Ammon's horn (tissue), 1 donor: ENCODE results near the gene AFG1L.

ENCODE experiments used
- DNase-seq: peaks from one replicate; pipeline ENCODE4 v3.0.0-alpha.2; 2016; ENCODE audit warnings: low spot score

The AFG1L gene

GRCh38 chr6:108455688-108456087, 160.8 kb downstream of the AFG1L start:
- DNase-seq, result no peak

GRCh38 chr6:108463784-108464183, 168.9 kb downstream of the AFG1L start:
- peak; percentile 17 for DNase-seq

GRCh38 chr6:108464418-108465097, 169.7 kb downstream of the AFG1L start:
- DNase-seq, result no peak

- no peak for DNase-seq
These were observed 170.2 kb downstream of the AFG1L start for GRCh38 chr6:108465098-108465495.

- no peak for DNase-seq
These were observed 173.5 kb downstream of the AFG1L start for GRCh38 chr6:108468346-108468745.

DNA sequence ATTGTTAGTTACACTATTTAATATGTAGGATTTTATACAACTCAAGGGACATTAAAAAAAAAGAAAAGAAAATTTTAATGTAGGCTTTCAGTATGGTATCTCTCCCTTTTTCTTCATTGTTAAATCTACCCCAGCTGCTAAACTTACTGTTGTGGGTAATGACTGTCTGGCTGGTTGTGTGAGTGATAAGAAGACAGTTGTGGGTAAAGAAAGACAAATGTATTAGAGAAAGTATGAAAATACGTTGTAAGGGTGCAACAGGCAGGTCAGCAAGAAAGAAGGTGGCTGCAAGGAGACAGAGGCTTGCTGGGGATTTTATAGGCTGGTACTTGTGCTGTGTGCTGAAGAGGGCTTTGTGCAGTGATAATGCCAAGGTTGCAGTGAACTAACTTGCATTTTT, 174.5 kb downstream of the AFG1L start:
- no peak for DNase-seq

DNA sequence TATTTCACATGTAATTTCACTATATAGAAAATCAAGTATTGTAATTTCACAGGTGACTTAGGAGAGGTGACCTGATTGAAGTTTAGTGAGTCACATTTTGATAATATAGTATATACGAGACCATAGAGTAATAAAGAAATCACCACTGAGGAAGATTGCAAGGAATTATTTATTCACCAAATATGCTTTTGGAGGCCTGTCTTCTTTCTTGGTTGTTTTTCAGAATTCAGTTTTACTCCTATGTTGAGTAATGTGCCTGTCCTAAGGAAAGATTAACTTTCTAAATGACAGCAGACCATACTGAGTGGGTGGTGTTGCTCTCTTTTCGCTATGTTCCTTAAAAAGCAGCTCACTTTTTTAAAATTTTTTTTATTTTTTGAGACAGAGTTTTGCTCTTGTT, 178.3 kb downstream of the AFG1L start:
- no peak for DNase-seq

DNA sequence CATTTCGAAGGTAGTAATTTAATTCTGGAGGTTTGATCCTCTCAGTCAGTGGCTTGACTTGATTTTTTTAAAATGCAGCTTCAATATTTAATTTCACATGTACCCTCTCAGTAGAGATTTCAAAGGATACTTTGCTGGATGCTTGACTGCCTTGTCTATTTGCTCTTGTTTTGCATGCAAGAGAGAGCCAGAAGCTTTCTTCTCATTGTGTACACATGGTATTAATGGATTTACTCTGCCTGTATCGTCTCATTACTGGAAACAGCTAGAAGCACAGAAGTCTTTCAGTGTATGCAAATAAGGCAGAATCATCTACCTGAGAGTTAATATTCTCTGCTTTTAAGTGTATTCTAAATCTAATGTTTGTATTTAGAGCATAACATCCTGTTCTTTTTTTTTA, 181.5 kb downstream of the AFG1L start:
- no peak for DNase-seq

GRCh38 chr6:108476847-108477430, 182.1 kb downstream of the AFG1L start:
- peak; percentile 54 for DNase-seq

GRCh38 chr6:108482559-108482958, 187.7 kb downstream of the AFG1L start:
- no peak for DNase-seq

GRCh38 chr6:108484016-108484415, 189.2 kb downstream of the AFG1L start:
- no peak for DNase-seq

GRCh38 chr6:108489699-108490098, 194.8 kb downstream of the AFG1L start:
- no peak for DNase-seq

DNA sequence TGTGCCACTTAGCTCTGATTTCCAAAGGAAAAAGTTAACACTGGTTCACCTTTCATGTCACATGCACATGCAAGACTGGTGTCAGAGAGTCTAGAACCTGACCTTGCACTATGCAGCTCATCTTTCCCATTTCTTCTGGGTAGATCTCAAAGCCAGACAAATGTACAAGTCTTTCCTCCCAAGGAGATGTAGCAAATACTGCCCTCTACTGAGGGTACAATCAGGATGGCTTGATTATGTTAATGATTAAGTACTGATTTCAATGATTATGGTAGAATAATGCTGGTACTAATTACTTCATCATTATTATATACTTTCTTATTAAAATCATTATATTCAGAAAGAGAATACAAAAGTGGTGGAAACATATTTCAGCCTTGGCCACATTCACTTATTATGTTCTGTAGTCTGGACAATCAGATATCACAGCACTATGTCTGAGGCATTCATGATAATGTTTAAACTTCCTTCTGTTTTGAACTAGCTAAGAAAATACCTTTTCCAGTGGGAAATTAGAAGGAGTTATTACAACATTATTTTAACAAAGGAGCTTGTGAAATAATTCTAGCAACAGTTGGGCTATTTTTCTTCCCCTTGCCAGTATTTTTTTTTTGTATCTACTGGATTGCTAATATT, 197.4 kb downstream of the AFG1L start:
- DNase-seq, result peak; percentile 82

DNA sequence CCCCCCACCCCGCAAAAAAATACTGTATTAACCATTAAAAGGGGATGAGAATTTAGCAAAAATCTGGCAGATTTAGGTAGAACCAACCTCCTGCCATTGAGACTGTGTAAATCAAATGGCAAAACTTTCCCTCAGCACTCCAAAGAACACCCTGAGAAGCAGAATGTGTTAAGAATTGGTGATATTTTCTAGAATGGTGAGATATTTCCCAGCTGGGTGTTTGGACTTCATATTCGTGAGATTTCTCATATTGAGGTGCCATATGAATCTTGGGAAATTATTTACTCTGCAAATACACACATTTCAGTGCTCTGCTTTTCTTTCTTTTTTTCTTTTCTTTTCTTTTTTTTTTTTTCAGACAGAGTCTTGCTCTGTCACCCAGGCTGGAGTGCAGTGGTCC, 199.6 kb downstream of the AFG1L start:
- no peak for DNase-seq

DNA sequence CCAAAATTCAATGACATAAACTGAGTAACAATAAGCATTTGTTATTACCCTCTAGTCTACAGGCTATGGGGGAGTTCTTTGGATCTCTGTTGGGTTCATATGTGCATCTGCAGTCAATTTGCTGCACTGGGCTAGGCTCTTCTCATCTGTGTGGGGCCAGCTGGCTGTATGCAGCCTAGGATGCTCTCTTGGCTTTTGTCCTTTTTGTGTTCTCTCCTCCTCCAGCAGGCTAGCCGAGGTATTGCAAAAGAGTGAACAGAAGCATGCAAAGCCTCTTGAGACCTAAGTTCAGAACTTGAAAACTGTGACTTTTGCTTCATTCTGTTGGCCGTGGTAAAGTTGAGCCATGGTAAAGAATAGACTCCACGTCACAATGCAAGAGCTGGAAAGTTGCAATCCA, 203.0 kb downstream of the AFG1L start:
- peak; percentile 11 for DNase-seq

GRCh38 chr6:108501559-108501958, 206.7 kb downstream of the AFG1L start:
- DNase-seq, result no peak

- no peak for DNase-seq
These were observed 208.0 kb downstream of the AFG1L start for GRCh38 chr6:108502832-108503231.

GRCh38 chr6:108507316-108507715, 212.5 kb downstream of the AFG1L start:
- DNase-seq, result no peak

- no peak for DNase-seq
These were observed 215.8 kb downstream of the AFG1L start for GRCh38 chr6:108510461-108511319.

DNA sequence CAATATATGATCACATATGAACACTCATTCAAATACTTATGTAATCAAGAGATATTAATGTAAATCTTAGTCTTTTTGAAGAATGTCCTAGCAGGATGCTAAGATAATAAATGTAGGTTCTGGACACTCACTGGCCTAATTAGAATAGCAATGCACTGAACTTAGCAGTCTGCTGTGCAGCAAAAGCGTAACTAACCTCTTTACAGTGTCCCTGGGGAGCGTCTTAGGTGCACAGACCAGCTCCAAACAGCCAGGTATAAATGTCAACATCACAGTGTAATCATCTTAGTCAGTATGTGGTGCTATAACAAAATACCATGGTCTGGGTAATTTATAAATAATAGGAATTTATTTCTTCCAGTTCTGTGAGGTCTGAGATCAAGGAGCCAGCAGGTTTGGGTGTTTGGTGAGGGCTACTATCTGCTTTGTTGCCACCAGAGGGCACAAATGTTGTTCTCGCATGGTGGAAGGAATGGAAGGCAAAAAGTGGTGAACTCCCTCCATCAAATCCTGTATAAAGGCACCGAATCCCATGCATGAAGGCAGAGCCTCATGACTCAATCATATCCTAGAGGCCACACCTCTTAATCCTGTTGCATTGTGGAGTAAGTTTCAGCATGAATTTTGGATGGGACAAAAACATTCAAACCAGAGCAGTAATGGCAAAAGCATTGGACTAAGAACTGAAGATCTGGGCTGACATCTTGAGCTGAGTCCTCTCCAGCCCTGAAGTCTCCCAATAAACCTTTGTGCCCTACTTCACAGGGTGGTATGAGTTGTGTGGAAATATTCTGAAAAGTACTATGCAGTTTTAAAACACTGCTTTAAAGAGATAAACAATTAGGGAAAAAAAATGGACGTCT, 224.1 kb downstream of the AFG1L start:
- DNase-seq, result no peak

DNA sequence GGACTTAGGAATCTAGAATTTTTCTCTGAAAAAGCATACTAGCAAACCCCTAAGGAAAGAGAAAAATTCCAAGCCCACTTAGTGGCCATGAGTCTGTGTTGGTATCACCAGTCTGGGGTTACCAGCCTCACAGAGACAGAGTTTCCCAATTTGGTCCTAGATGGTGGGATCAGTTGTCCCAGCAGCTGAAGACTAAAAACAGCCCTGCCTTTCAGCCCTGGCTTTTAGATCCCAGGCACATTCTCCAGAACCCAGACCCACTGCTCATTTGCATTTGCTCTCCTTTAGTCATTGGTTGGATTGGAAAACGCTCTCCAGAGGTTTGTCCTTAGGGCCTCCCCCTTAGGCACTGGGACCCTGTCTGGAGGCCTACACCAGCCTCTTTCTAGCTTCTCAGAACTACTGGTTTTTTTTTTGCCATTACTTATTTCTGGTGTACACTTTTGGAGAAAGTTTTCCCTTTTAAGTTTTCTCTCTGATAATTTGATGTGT, 226.8 kb downstream of the AFG1L start:
- no peak for DNase-seq
